ENCODE measurements around the gene IGBP1.

GRCh38 chrX:70129816-70130215, 3.4 kb upstream of the IGBP1 start:
- TF ChIP-seq CTCF (IDR thresholded peaks at IDR 0.05) (no peak), POLR2A (IDR thresholded peaks at IDR 0.05) (no peak)
